Hepatic stellate cell (primary cell): Measurements from ENCODE around the gene ATXN2.

Source experiments
- DNase-seq: peaks from one replicate; pipeline ENCODE4 v3.0.0; 2011; ENCODE audit warnings: low spot score

The ATXN2 gene

GRCh38 chr12:111448846-111449790 lies 150.0 kb downstream of the ATXN2 start:
- DNase-seq: no peak

DNA sequence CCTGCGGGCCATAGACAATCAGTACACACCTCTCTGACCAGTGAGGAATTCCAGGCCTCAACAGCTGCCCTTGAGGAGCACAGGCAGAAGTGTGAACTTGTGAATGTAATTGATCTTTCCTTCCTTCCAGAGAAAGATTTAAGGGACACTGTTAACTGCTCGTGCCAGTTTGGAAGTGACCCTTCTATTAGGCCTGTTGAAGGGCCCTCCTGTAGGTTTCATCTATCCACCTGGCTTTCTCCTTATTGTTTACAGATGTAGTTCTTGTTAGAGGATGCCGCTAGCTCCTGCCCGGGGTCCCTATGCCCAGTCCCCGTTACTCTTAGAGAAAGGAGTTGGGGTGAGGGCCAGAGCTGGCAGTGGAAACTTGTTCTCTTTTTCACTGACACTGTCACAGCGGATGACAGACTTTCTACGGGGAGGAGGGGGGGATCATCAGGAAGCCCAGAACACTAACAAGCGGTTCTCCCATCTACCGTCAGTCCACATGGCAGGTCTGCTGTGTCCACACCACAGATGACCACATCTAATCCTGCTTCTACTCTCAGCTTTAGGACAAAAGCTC lies 150.8 kb downstream of the ATXN2 start:
- DNase-seq: no peak

DNA sequence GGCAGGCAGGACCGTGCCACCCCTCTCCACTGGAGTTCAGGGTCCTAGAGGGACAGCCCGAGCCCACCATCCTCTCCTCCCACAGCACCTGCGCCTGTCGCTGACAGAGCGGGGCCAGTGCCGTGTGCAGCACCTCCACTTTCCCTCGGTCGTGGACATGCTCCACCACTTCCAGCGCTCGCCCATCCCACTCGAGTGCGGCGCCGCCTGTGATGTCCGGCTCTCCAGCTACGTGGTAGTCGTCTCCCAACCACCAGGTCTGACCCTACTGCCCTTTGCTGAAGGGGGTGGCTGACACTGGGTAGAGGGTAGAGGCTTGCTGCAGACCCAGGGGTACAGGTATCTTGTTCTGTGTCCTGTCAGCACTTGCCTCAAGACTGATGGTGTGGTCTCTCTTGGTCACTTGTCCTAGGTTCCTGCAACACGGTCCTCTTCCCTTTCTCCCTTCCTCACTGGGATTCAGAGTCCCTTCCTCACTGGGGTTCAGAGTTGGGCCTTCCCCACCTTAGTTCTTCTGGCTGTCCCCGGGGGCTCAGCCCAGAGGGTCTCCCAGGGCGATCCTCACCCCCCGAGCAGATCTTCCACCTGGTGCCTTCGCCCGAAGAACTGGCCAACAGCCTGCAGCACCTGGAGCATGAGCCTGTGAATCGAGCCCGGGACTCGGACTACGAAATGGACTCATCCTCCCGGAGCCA lies 151.4 kb downstream of the ATXN2 start:
- no peak for DNase-seq

GRCh38 chr12:111446631-111447570 lies 152.2 kb downstream of the ATXN2 start:
- no peak for DNase-seq

- DNase-seq: no peak
Measured at GRCh38 chr12:111445726-111446581, 153.2 kb downstream of the ATXN2 start.

DNA sequence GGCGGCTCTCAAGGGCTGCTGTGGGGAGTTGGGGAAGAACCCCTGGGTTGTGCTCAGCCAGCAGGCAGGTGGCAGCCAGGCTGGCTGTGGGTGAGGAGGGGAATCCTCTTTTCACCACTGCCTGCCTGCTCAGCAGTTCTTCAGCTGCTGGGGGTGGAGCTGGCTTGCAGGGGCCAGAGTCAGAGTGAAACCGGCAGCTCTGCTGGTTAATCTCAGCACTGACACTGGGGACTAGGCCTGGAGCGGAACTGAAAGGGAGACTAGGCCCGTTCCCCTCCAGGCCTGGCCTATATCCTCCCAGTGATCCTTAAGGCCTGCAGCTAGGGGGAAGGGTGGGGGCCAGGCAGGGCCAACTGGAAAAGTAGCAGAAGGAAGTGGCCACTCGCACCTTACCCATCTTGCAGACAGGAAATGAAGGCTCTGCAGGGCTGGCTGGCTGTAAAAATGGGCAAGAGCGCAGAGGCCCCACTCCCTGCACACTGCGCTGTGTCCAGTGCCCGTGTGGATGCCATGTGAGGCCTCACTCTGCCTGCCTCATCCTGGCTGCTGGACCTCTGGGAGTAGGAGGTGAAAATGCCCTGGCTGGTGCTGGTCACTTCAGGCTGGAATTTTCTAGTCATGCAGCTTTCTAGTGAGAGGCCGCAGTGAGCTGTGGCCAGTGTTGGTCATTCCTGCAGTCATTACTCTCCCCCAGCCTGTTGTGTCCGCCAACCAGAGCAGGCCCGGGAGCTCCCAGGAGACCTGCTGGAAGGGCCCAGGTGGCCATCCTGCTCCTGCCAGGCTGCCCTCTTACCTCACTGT lies 154.0 kb downstream of the ATXN2 start:
- DNase-seq: peak; percentile 60

- no peak for DNase-seq
Measured at GRCh38 chr12:111444314-111444924, 154.7 kb downstream of the ATXN2 start.

DNA sequence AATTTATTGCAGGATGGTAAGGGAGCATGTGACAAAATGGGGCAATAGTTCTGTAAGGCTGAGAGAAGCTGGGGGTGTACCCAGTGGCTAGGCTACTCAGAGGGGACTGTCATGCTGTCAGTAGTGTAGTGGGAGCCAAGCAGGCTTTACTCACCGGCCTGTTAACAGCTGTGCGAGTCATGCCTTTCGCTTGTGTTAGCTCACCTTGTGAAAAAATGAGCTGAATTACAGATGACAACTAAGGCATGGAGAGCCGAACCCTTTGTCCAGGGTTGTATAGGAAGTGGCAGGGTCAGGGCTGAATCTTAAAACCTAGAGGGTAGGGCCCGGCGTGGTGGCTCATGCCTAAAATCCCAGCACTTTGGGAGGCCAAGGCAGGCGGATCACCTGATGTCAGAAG lies 155.5 kb downstream of the ATXN2 start:
- no peak for DNase-seq

- DNase-seq: no peak
Measured at GRCh38 chr12:111443086-111443485, 156.0 kb downstream of the ATXN2 start.

DNA sequence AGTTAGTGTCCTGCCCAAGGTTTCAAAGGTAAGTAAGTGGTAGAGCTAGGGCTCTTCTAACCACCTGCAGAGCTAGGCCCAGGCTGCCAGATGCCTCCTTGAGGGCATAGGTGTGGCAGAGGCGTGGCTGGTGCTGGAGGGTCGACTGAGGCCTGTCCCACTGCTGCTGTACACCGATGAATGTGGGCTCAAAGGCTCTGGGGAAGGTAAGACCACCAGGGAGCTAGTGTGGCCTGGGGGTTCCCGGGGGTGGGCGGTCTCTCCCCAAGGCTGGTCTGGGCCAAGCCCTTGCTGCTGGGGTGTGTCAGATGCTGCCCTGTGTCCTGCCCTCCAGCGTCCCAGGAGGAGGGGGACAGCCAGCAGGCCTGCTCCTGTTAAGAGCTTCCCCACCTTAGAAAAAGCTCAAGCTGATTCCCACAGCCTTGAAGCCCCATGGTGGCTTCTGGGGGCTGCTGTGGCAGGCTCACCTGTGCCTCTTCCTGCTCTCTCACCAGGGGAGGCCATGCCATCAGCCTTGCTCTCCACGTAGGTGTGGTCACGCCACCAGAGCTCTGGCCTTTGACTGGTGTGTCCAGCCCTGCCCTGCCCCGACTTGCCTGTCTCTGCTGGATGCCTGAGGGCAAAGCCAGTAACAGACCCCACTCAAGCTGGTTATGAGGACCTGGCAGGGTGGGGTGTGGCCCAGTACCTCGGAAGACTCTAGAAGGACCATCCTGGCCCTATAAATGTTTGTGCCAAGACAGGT lies 156.6 kb downstream of the ATXN2 start:
- no peak for DNase-seq

DNA sequence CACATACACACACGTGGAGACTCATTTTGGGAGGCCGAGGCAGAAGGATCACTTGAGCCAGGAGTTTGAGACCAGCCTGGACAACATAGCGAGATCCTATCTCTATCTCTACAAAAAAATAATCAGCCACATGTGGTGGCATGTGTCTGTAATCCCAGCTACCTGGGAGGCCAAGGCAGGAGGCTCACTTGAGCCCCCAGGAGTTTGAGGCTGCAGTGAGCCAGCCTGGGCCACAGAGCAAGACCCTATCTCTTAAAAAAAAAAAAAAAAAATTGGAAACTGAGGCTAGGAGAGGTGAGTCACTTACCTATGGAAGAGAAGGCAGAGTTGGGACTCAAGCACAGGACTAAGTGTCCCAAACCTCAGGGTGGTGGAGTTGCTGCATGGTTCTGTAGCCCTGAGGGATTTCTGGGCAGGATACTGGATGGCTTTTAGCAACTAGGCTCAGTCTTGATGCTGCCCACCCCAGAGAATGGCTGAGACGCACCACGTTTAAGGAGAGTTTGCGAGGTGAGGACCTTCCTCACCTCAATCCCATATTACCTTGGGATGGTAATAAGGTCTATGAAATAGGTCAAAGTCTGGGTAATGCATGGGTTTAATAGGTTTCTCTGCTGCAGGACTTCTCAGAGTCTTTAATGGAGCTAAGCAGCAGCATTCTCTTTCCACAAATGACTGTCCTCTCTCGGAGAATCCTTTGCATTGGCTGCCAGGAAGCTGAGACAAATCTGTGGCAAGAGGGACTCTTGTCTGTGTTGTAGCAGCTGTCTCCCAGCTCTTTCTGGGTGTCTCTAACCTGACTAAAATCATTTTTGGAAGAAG lies 157.8 kb downstream of the ATXN2 start:
- no peak for DNase-seq

- no peak for DNase-seq
Measured at GRCh38 chr12:111440631-111441030, 158.5 kb downstream of the ATXN2 start.

DNA sequence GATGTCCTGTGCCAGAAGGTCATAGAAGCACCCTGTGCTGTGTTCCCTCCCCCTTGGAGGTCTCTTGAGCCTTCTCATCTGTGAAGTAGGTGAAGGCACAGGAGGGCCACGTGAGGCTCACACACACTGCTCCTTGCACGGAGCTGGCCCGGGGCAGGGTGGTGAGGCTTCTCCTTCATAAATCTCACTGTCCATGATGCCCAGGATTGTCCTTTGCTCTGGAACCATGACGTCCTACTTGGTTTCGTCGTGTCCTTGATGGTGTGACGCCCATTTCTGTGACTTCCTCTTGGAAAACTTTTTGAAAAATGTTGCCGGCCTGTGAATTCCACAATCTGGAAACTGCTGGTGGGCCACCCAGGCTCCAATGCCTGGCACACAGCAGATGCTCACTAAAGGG lies 159.0 kb downstream of the ATXN2 start:
- no peak for DNase-seq

GRCh38 chr12:111439657-111440151 lies 159.4 kb downstream of the ATXN2 start:
- DNase-seq: no peak

- DNase-seq: no peak
Measured at GRCh38 chr12:111438481-111438880, 160.6 kb downstream of the ATXN2 start.

DNA sequence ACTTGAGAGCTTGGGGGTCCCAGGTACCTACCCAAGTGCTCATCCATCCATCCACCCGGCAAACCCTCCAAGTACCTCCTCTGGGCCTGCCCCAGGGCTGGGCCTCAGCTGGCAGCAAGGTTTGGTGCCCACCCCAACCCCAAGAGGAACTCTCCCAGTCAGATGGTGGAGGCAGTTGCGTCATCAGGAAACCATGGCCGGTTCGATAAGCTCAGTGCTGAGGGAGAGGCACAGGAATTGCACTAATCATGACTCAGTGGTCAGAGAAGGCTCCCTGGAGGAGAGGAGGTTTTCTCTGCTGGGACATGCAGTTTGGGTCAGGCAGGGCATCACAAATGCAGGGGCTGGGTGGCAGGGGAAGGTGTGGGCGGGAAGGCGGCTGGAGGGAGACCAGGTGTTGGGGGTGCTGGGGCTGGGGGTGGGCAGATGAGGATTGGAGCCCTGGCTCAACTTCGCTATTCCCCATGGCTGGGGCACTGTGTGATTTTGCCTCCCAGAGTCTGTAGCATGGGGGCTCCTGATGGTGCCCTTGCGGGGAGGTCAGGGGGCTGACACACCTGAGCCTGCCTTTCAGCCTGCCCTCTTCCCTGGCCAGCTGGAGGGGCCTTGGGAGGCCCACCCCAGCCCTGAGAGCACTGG lies 161.2 kb downstream of the ATXN2 start:
- peak; percentile 69 for DNase-seq

- no peak for DNase-seq
Measured at GRCh38 chr12:111436811-111437210, 162.3 kb downstream of the ATXN2 start.
